SH-SY5Y (cell line): Measurements from ENCODE around the gene KIAA1217.

Source experiments
- GATA2 ChIP-seq: IDR thresholded peaks from 2 replicates; pipeline ENCODE4 v1.6.1; 2011; ENCODE audit warnings: mild to moderate bottlenecking, low read depth, low read length
- GATA3 ChIP-seq: IDR thresholded peaks from 2 replicates; pipeline ENCODE4 v1.6.1; 2011; ENCODE audit warnings: low read depth, mild to moderate bottlenecking, low read length, moderate library complexity

DNA sequence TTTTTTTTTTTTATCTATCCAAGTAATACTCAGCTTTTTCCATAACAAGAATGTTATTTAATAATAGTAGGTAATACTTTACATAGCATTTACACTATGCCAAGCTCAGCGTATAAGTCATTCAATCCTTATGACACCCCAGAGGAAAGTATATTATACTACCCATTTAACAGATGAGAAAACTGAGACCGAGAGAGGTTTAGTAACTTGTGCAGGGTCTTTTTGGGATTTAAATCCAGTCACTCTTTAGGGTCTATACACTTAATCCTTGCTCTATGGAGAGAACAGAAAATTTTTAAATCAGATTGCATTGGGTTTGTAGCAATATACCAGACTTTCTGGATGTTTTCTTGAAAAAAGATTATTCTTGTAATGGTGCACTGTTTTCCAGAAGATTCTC, 322.5 kb downstream of the KIAA1217 start:
- no peak for TF ChIP-seq GATA3
- no peak for TF ChIP-seq GATA2
